UCSD-AML1 (cell line): ENCODE data around the gene ECT2.
"Not testable (repeated sequence)": the region's sequence is repeated elsewhere in the genome, so short reads cannot be mapped to it uniquely, and the experiment has no call there.

Source experiments
- DNase-seq: peaks from one replicate; lab custom pipeline; 2025; ENCODE audit not compliant: unreplicated experiment; lab: John Stamatoyannopoulos, UW

The ECT2 gene

GRCh38 chr3:172735014-172735413 lies 15.5 kb upstream of the ECT2 start:
- DNase-seq, result no peak

GRCh38 chr3:172739462-172739861 lies 11.1 kb upstream of the ECT2 start:
- no peak for DNase-seq

GRCh38 chr3:172746475-172746874 lies 4.1 kb upstream of the ECT2 start:
- no peak for DNase-seq

- no peak for DNase-seq
These were observed 1.1 kb upstream of the ECT2 start for GRCh38 chr3:172749230-172749965.

- DNase-seq, result no peak
These were observed 508 bp upstream of the ECT2 start for GRCh38 chr3:172750069-172750367.

GRCh38 chr3:172751175-172751704 lies 714 bp downstream of the ECT2 start:
- DNase-seq, result no peak

GRCh38 chr3:172752651-172753050 lies 2.1 kb downstream of the ECT2 start:
- no peak for DNase-seq

- no peak for DNase-seq
These were observed 2.6 kb downstream of the ECT2 start for GRCh38 chr3:172753125-172753524.

GRCh38 chr3:172760416-172760815 lies 9.9 kb downstream of the ECT2 start:
- not testable (repeated sequence) for DNase-seq

GRCh38 chr3:172766241-172766640 lies 15.7 kb downstream of the ECT2 start:
- no peak for DNase-seq

GRCh38 chr3:172766718-172767405 lies 16.3 kb downstream of the ECT2 start:
- no peak for DNase-seq

GRCh38 chr3:172770382-172770781 lies 19.9 kb downstream of the ECT2 start:
- no peak for DNase-seq

GRCh38 chr3:172771672-172772071 lies 21.1 kb downstream of the ECT2 start:
- no peak for DNase-seq

GRCh38 chr3:172776049-172776717 lies 25.7 kb downstream of the ECT2 start:
- no peak for DNase-seq

GRCh38 chr3:172777901-172778300 lies 27.4 kb downstream of the ECT2 start:
- no peak for DNase-seq

- no peak for DNase-seq
These were observed 31.7 kb downstream of the ECT2 start for GRCh38 chr3:172782235-172782634.

GRCh38 chr3:172786036-172786435 lies 35.5 kb downstream of the ECT2 start:
- no peak for DNase-seq

GRCh38 chr3:172787019-172787418 lies 36.5 kb downstream of the ECT2 start:
- no peak for DNase-seq

GRCh38 chr3:172787746-172788145 lies 37.2 kb downstream of the ECT2 start:
- no peak for DNase-seq

- no peak for DNase-seq
These were observed 48.7 kb downstream of the ECT2 start for GRCh38 chr3:172799246-172799645.

GRCh38 chr3:172800156-172800555 lies 49.6 kb downstream of the ECT2 start:
- no peak for DNase-seq

- DNase-seq, result no peak
These were observed 53.0 kb downstream of the ECT2 start for GRCh38 chr3:172803489-172803888.
